Right renal cortex interstitium (tissue), 3 donors: ENCODE measurements around the gene RECK. TPM values are rescaled to one million over a fixed set of nuclear protein-coding genes. Genes with fewer than 3 reads are reported as not detected.

Experiments
- DNase-seq, 3 donors: peaks; one replicate each; pipeline ENCODE4 v3.0.0-alpha.2; 2013; ENCODE audit warnings: low read depth in 3 of 3, low spot score in 2 of 3
- polyA plus RNA-seq, 3 donors: library from polyadenylated mRNA; unstranded; fragments of 120-200 nt; gene quantifications; one replicate each; pipeline ENCODE4 v1.2.1, GENCODE V29; 2013; ENCODE audit not compliant: insufficient read length in 3 of 3

Gene RECK
- polyA plus RNA-seq, 3 donors: 29.2 to 30.2 (median 29.4) TPM

DNA sequence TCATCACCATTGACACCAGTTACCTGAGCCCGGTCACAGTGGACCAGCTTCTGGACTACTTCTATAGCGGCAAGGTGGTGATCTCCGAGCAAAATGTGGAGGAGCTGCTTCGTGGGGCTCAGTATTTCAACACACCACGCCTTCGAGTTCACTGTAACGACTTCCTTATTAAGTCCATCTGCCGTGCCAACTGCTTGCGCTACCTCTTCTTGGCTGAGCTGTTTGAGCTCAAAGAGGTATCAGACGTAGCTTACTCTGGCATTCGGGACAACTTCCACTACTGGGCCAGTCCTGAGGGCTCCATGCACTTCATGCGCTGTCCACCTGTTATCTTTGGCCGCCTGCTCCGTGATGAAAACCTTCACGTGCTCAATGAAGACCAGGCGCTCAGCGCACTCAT, 133.0 kb downstream of the RECK start:
- DNase-seq: no peak

DNA sequence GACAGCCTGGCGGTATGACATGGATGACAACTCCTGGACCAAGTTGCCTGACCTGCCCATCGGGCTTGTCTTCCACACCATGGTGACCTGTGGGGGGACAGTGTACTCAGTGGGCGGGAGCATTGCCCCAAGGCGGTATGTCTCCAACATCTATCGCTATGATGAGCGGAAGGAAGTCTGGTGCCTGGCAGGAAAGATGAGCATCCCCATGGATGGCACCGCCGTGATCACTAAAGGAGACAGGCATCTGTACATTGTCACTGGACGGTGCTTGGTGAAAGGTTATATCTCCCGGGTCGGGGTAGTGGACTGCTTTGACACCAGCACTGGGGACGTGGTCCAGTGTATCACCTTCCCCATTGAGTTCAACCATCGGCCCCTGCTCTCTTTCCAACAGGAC, 133.8 kb downstream of the RECK start:
- no peak for DNase-seq

GRCh38 chr9:36173861-36174260, 137.1 kb downstream of the RECK start:
- no peak for DNase-seq

Other genes starting within 250 kb of the RECK start
- 10 to 100 TPM; 29.0 to 31.4 (median 29.5) TPM for gene NPR2, start 245.3 kb upstream of the RECK start, polyA plus RNA-seq
- 1 to 10 TPM; 4.2 to 7.0 (median 5.8) TPM for gene SPAG8, start 224.7 kb upstream of the RECK start, polyA plus RNA-seq
- gene HINT2, start 221.9 kb upstream of the RECK start, polyA plus RNA-seq: 10 to 100 TPM; 46.1 to 56.8 (median 53.5) TPM
- gene FAM221B, start 208.2 kb upstream of the RECK start, polyA plus RNA-seq: under 1 TPM; 0.07 to 0.12 (median 0.11) TPM
- 10 to 100 TPM; 21.0 to 25.3 (median 21.5) TPM for gene TMEM8B, start 207.7 kb upstream of the RECK start, polyA plus RNA-seq
- under 1 TPM in 1 of 3 donors, not detected in 2; 0.08 TPM for gene OR13J1, start 166.5 kb upstream of the RECK start, polyA plus RNA-seq
- under 1 TPM in 2 of 3 donors, not detected in 1; 0.12 to 0.55 TPM for gene HRCT1, start 130.7 kb upstream of the RECK start, polyA plus RNA-seq
- gene SPAAR, start 127.4 kb upstream of the RECK start, polyA plus RNA-seq: 1 to 10 TPM; 1.4 to 1.5 (median 1.5) TPM
- not detected for gene OR2S2, start 78.8 kb upstream of the RECK start, polyA plus RNA-seq
- gene GLIPR2, start 99.8 kb downstream of the RECK start, polyA plus RNA-seq: 10 to 100 TPM; 33.9 to 40.8 (median 40.0) TPM
- under 1 TPM; 0.39 to 0.46 (median 0.40) TPM for gene CCIN, start 132.5 kb downstream of the RECK start, polyA plus RNA-seq
- gene CLTA, start 154.0 kb downstream of the RECK start, polyA plus RNA-seq: 100 to 1,000 TPM; 293 to 321 (median 302) TPM
- gene GNE, start 221.5 kb downstream of the RECK start, polyA plus RNA-seq: 10 to 100 TPM; 18.5 to 20.3 (median 19.7) TPM